ENCODE data around the gene EVA1B. TPM values are rescaled to one million over a fixed set of nuclear protein-coding genes. Genes with fewer than 3 reads are reported as not detected.

EVA1B gene
- total RNA-seq, 1 experiment from 2014 or later: 32.0 TPM

DNA sequence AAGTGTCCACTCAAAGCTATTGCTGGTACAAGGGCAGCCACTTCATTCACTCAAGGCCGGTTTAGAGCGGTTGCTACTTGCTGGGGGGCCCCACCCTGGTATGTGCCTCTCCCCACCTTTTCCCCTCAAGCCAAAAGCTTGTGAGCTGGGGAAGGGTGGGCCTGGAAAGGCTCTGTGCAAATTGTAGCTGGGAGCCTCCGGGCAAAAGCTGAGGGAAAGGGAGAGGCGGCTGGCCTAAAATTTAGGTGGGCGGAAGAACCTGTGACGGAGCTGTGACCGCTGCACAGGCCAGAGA, 17.6 kb downstream of the EVA1B start:
- no peak for DNase-seq (ENCODE audit: low spot score)
- H3K4me1 Mint-ChIP-seq: peaks cover 17% of the 10 kb centered on the region
- ATAC-seq: no peak
- no peaks in the 10 kb centered on the region for H3K9me3 Mint-ChIP-seq
- H3K4me3 Mint-ChIP-seq: peak overlapping the region; percentile 99
- peaks cover 45% of the 10 kb centered on the region for H3K36me3 Mint-ChIP-seq
- ChIA-PET CTCF (interaction anchor here (1.0 to 2.3 kb wide), 17 partner anchors 14 to 270 kb away, joined by 3 to 32 read pairs (median 4); partner anchors contain the start of genes EVA1B, TEKT2 and TRAPPC3), POLR2A (interaction anchor here (0.8 to 2.6 kb wide), 7 partner anchors 15 to 157 kb away, joined by 3 to 77 read pairs (median 8); partner anchors contain the start of genes EVA1B and TRAPPC3)
- no peaks in the 10 kb centered on the region for H3K27me3 Mint-ChIP-seq (ENCODE audit: low read depth)
- TF ChIP-seq PRRX2 (CRISPR knock-in tag; IDR thresholded peaks at IDR 0.05) (0 out of 2 replicates have a peak, but pooled peaks have one; percentile 58), EMX1 (CRISPR knock-in tag; IDR thresholded peaks at IDR 0.05) (no peak), SMAD3 (CRISPR knock-in tag; IDR thresholded peaks at IDR 0.05; ENCODE audit: borderline replicate concordance) (0 out of 2 replicates have a peak, but pooled peaks have one; percentile 34), ZNF232 (CRISPR knock-in tag; IDR thresholded peaks at IDR 0.05) (0 out of 2 replicates have a peak, but pooled peaks have one; percentile 66), TP53 (CRISPR knock-in tag; IDR thresholded peaks at IDR 0.05) (no peak), NFATC4 (CRISPR knock-in tag; IDR thresholded peaks at IDR 0.05) (peak; percentile 81; the same call in 1 of the 2 replicates)
- TF ChIP-seq, protein P1, sequence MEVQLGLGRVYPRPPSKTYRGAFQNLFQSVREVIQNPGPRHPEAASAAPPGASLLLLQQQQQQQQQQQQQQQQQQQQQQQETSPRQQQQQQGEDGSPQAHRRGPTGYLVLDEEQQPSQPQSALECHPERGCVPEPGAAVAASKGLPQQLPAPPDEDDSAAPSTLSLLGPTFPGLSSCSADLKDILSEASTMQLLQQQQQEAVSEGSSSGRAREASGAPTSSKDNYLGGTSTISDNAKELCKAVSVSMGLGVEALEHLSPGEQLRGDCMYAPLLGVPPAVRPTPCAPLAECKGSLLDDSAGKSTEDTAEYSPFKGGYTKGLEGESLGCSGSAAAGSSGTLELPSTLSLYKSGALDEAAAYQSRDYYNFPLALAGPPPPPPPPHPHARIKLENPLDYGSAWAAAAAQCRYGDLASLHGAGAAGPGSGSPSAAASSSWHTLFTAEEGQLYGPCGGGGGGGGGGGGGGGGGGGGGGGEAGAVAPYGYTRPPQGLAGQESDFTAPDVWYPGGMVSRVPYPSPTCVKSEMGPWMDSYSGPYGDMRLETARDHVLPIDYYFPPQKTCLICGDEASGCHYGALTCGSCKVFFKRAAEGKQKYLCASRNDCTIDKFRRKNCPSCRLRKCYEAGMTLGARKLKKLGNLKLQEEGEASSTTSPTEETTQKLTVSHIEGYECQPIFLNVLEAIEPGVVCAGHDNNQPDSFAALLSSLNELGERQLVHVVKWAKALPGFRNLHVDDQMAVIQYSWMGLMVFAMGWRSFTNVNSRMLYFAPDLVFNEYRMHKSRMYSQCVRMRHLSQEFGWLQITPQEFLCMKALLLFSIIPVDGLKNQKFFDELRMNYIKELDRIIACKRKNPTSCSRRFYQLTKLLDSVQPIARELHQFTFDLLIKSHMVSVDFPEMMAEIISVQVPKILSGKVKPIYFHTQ (CRISPR knock-in tag; IDR thresholded peaks at IDR 0.05): peak; percentile 63; the same call in 1 of the 2 replicates
- TF ChIP-seq, protein P2, sequence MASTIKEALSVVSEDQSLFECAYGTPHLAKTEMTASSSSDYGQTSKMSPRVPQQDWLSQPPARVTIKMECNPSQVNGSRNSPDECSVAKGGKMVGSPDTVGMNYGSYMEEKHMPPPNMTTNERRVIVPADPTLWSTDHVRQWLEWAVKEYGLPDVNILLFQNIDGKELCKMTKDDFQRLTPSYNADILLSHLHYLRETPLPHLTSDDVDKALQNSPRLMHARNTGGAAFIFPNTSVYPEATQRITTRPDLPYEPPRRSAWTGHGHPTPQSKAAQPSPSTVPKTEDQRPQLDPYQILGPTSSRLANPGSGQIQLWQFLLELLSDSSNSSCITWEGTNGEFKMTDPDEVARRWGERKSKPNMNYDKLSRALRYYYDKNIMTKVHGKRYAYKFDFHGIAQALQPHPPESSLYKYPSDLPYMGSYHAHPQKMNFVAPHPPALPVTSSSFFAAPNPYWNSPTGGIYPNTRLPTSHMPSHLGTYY (CRISPR knock-in tag; IDR thresholded peaks at IDR 0.05): peak; percentile 58; the same call in 1 of the 2 replicates
- peak overlapping the region; percentile 94 for H3K27ac Mint-ChIP-seq

DNA sequence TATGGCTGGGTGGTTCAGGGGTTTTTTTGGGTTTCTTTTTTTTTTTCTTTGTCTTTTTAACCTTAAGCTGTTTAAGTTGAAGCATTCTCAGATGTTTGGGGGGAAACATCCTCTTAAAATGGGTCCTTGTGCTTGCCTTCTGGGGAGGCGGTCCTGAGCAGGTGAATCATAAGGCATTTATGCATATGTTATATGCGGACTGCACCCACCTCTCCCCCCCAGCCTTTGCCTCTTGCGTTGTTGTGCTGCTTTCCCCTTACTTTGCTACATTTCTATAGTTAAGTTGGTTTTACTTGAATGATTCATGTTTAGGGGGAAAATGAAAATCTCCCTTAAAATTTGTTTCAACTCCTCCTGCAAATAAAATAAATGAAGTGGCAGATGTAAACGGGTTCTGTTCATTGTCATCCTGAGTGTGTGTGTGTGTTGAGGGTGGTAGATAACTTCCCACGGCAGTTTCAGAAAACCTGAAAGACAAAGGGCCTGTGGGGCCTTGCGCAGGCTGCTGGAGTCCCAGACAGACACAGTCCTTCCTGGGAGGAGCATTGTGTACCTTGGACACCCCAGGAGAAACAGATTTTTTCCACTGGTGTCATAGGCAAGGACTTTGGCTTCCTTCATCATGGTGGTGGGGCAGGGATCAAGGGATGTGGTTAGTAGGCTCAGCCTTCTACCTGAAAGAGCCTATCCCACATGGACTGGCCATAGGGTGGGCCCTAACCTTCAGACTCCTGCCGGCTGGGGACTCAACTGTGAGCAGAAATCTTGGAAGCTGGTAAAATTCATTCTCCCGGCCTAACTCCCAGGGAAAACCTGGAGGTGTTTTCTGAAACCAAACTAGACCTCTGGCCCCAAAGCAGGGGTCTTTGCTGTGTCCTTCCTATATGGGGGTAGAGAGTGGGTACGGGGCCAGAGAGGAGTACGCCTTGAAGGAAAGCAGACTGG, 18.2 kb downstream of the EVA1B start:
- CTCF ChIA-PET: interaction anchor here (1.0 to 2.3 kb wide), 11 partner anchors 14 to 221 kb away, joined by 3 to 32 read pairs (median 7); partner anchors contain the start of genes EVA1B, TEKT2 and TRAPPC3
- peaks cover 47% of the 10 kb centered on the region for H3K36me3 Mint-ChIP-seq

More for the DNA sequence above, 18.2 kb downstream of the EVA1B start:
- Mint-ChIP-seq H3K27me3 (ENCODE audit: low read depth) (no peaks in the 10 kb centered on the region), H3K4me3 (peak overlapping the region; percentile 99), H3K9me3 (no peaks in the 10 kb centered on the region), H3K4me1 (peaks cover 17% of the 10 kb centered on the region), H3K27ac (peak overlapping the region; percentile 94)
- TF ChIP-seq MXD4 (CRISPR knock-in tag; IDR thresholded peaks at IDR 0.05; ENCODE audit: borderline replicate concordance) (no peak), NR3C1 (CRISPR knock-in tag; conservative IDR thresholded peaks at IDR 0.05; ENCODE audit: low read depth) (no peak), TCF7 (CRISPR knock-in tag; IDR thresholded peaks at IDR 0.05; ENCODE audit: low read depth) (no peak), NR1H2 (CRISPR knock-in tag; IDR thresholded peaks at IDR 0.05) (no peak), TP53 (CRISPR knock-in tag; IDR thresholded peaks at IDR 0.05) (no peak), JAZF1 (CRISPR knock-in tag; IDR thresholded peaks at IDR 0.05) (no peak), NFYB (CRISPR knock-in tag; conservative IDR thresholded peaks at IDR 0.05; ENCODE audit: low read depth) (no peak)
- TF ChIP-seq, protein P3, sequence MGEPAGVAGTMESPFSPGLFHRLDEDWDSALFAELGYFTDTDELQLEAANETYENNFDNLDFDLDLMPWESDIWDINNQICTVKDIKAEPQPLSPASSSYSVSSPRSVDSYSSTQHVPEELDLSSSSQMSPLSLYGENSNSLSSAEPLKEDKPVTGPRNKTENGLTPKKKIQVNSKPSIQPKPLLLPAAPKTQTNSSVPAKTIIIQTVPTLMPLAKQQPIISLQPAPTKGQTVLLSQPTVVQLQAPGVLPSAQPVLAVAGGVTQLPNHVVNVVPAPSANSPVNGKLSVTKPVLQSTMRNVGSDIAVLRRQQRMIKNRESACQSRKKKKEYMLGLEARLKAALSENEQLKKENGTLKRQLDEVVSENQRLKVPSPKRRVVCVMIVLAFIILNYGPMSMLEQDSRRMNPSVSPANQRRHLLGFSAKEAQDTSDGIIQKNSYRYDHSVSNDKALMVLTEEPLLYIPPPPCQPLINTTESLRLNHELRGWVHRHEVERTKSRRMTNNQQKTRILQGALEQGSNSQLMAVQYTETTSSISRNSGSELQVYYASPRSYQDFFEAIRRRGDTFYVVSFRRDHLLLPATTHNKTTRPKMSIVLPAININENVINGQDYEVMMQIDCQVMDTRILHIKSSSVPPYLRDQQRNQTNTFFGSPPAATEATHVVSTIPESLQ (CRISPR knock-in tag; IDR thresholded peaks at IDR 0.05): no peak
- TF ChIP-seq, protein P4, sequence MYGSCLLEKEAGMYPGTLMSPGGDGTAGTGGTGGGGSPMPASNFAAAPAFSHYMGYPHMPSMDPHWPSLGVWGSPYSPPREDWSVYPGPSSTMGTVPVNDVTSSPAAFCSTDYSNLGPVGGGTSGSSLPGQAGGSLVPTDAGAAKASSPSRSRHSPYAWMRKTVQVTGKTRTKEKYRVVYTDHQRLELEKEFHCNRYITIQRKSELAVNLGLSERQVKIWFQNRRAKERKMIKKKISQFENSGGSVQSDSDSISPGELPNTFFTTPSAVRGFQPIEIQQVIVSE (CRISPR knock-in tag; IDR thresholded peaks at IDR 0.05; ENCODE audit: borderline replicate concordance): no peak
- TF ChIP-seq, protein P5, sequence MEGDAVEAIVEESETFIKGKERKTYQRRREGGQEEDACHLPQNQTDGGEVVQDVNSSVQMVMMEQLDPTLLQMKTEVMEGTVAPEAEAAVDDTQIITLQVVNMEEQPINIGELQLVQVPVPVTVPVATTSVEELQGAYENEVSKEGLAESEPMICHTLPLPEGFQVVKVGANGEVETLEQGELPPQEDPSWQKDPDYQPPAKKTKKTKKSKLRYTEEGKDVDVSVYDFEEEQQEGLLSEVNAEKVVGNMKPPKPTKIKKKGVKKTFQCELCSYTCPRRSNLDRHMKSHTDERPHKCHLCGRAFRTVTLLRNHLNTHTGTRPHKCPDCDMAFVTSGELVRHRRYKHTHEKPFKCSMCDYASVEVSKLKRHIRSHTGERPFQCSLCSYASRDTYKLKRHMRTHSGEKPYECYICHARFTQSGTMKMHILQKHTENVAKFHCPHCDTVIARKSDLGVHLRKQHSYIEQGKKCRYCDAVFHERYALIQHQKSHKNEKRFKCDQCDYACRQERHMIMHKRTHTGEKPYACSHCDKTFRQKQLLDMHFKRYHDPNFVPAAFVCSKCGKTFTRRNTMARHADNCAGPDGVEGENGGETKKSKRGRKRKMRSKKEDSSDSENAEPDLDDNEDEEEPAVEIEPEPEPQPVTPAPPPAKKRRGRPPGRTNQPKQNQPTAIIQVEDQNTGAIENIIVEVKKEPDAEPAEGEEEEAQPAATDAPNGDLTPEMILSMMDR (IDR thresholded peaks at IDR 0.05): no peak
- TF ChIP-seq, protein P6, sequence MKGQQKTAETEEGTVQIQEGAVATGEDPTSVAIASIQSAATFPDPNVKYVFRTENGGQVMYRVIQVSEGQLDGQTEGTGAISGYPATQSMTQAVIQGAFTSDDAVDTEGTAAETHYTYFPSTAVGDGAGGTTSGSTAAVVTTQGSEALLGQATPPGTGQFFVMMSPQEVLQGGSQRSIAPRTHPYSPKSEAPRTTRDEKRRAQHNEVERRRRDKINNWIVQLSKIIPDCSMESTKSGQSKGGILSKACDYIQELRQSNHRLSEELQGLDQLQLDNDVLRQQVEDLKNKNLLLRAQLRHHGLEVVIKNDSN (CRISPR knock-in tag; IDR thresholded peaks at IDR 0.05): no peak
- ATAC-seq (no peak), DNase-seq (ENCODE audit: low spot score) (no peak)
- POLR2A ChIA-PET: interaction anchor here (0.8 to 2.6 kb wide), 7 partner anchors 16 to 156 kb away, joined by 3 to 77 read pairs (median 8); partner anchors contain the start of genes EVA1B and TRAPPC3

All from WTC11 (cell line).